Testis (tissue), 3 donors: ENCODE results near the gene GRAP. TPM values are rescaled to one million over a fixed set of nuclear protein-coding genes. Genes with fewer than 3 reads are reported as not detected.

Source experiments
- DNase-seq: peaks from one replicate; pipeline ENCODE4 v3.0.0-alpha.2; 2019
- H3K27ac ChIP-seq, 2 donors: fragments of 200-600 bp; sonication (generic); one replicate each; pipeline ENCODE4 v1.5.1; 2019
- H3K27me3 ChIP-seq: fragments of 200-600 bp; sonication (generic); one replicate; pipeline ENCODE4 v1.5.1; 2019
- H3K36me3 ChIP-seq: fragments of 200-600 bp; sonication (generic); one replicate; pipeline ENCODE4 v1.5.1; 2017; ENCODE audit warnings: low read depth; ENCODE audit errors: missing control alignments
- H3K4me1 ChIP-seq: fragments of 200-600 bp; sonication (generic); one replicate; pipeline ENCODE4 v1.5.1; 2019
- H3K4me3 ChIP-seq, 2 donors: fragments of 200-600 bp; sonication (generic); one replicate each; pipeline ENCODE4 v1.5.1; 2017 to 2019
- H3K9me3 ChIP-seq: fragments of 200-600 bp; sonication (generic); one replicate; pipeline ENCODE4 v1.5.1; 2017
- CTCF ChIP-seq, 3 experiments: fragments of 450-650 bp in 2 of 3; fragments of 200-600 bp in 1 of 3; sonication (generic) in 1 of 3; IDR thresholded peaks; one replicate each; pipeline ENCODE4 v1.5.1; 2016 to 2019; ENCODE audit warnings: antibody characterized with exemption in 3 of 3, mild to moderate bottlenecking in 2 of 3, moderate library complexity in 1 of 3
- POLR2A ChIP-seq: fragments of 450-650 bp; IDR thresholded peaks from one replicate; pipeline ENCODE4 v1.6.1; 2017; ENCODE audit warnings: antibody characterized with exemption, mild to moderate bottlenecking, moderate library complexity
- WGBS, 2 donors: methylation state at CpG; one replicate each; pipeline ENCODE4 v1.1.5; 2018; 5-methylcytosine and 5-hydroxymethylcytosine counted together
- intact Hi-C: fragments of 100-400 bp; cut with DNase I; formaldehyde crosslinking; loops from one replicate; pipeline ENCODE4 v1.15.1; 2023; ENCODE audit warnings: low total_unique reads
- polyA plus RNA-seq: library from polyadenylated mRNA; stranded (reverse); fragments of 350-450 nt; fragmentation: Illumina TruSeq; extraction: RNeasy Lipid Tissue Mini Kit (QIAGEN cat#74804); gene quantifications from one replicate; pipeline ENCODE4 v1.2.3, GENCODE V29; 2014; ENCODE audit warnings: low read depth, low replicate concordance; ENCODE audit not compliant: insufficient read depth
- total RNA-seq, 2 donors: library from RNA; depleted of rRNA; stranded (reverse); fragments of >200 nt; gene quantifications; one replicate each; pipeline ENCODE4 v1.2.3, GENCODE V29; 2016

Gene GRAP
- total and polyA plus RNA-seq, 3 donors from 2014 or later, result 5.3 to 13.2 (median 7.2) TPM

- Histone ChIP-seq H3K9me3 (no peaks in the 10 kb centered on the region), H3K4me1 (no peaks in the 10 kb centered on the region), H3K27me3 (no peaks in the 10 kb centered on the region), H3K4me3 (no peak overlapping the region), H3K36me3 (no peaks in the 10 kb centered on the region), H3K27ac (no peak overlapping the region)
- no peak for DNase-seq
- TF ChIP-seq POLR2A (no peak), CTCF (IDR thresholded peaks at IDR 0.05) (no peak)
- intact Hi-C loops, result no loop called here
Observed at GRCh38 chr17:19006698-19007097, 40.1 kb downstream of the GRAP start.

GRCh38 chr17:19005789-19006430 lies 40.8 kb downstream of the GRAP start:
- Histone ChIP-seq H3K4me3 (no peak overlapping the region), H3K9me3 (no peaks in the 10 kb centered on the region), H3K36me3 (no peaks in the 10 kb centered on the region), H3K27me3 (no peaks in the 10 kb centered on the region), H3K4me1 (no peaks in the 10 kb centered on the region), H3K27ac (no peak overlapping the region)
- intact Hi-C loops, result no loop called here
- 78 to 88% methylated on average over 4 of the region's 4 CpGs for WGBS, 2 donors
- no peak for DNase-seq
- TF ChIP-seq CTCF (IDR thresholded peaks at IDR 0.05) (no peak), POLR2A (no peak)

GRCh38 chr17:19005137-19005773 lies 41.5 kb downstream of the GRAP start:
- Histone ChIP-seq H3K4me1 (no peaks in the 10 kb centered on the region), H3K9me3 (no peaks in the 10 kb centered on the region), H3K27me3 (no peaks in the 10 kb centered on the region), H3K27ac (no peak overlapping the region), H3K36me3 (no peaks in the 10 kb centered on the region), H3K4me3 (peak overlapping the region in 1 of 2 donors; percentile 51)
- 66 to 74% methylated on average over 8 to 13 of the region's 13 CpGs for WGBS, 2 donors
- TF ChIP-seq POLR2A (no peak), CTCF (IDR thresholded peaks at IDR 0.05) (no peak)
- intact Hi-C loops, result no loop called here
- DNase-seq, result no peak

GRCh38 chr17:19004421-19005136 lies 42.2 kb downstream of the GRAP start, which contains the start of gene FAM83G:
Gene FAM83G, minus strand, starts transcription at chr17:19004764. Its CDS starts 723 bp downstream, at chr17:19004041.
- TF ChIP-seq CTCF (IDR thresholded peaks at IDR 0.05) (no peak), POLR2A (no peak)
- Histone ChIP-seq H3K4me3 (peak within 1 kb of the TSS; percentile 48 to 51), H3K27ac (no peak within 1 kb of the TSS), H3K36me3 (no peaks in the 10 kb centered on the region), H3K27me3 (no peaks in the 10 kb centered on the region), H3K9me3 (no peaks in the 10 kb centered on the region), H3K4me1 (no peaks in the 10 kb centered on the region)
- intact Hi-C loops, result no loop called here
- DNase-seq, result peak; percentile 45
- WGBS, 2 donors, result 0 to 17% methylated on average over 10 to 32 of the region's 67 CpGs
